ENCODE results near the gene RASGRP4. TPM values are rescaled to one million over a fixed set of nuclear protein-coding genes. Genes with fewer than 3 reads are reported as not detected.

The RASGRP4 gene
- total RNA-seq, 1 experiment from 2014 or later, result not detected

DNA sequence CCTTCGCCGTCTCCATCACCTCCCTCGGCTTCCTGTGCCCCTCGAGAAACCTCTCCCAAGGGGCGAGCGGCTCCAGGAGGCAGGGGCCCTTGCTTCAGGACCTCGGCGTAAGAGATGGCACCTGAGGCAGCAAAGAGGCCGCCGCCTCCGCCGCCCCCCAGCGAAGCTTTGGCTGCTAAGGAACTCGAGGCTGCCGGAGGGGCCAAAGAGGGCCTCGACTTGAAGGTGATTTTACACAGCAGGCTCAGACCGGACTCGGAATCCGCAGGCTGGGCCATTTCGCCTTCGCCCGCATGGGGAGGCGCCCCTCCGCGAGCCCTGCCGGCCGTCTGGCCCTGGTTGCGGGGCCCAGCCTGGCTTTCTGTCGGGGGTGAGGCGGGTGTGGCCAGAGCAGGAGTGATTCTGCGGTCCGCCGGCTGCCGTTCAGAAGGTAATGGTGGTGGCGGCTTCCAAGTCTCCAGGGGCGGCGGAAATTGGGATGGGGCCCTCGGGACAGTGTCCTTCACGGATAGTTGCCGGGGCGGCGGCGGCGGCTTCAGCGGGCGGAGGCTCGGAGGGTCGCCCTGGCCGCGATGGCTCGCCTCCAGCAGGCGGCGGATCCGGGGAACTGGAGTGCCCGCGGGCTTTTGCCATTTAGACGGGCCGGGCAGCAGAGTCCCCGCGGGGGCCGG lies 39.6 kb downstream of the RASGRP4 start (continued):
- TF ChIP-seq, protein P1, sequence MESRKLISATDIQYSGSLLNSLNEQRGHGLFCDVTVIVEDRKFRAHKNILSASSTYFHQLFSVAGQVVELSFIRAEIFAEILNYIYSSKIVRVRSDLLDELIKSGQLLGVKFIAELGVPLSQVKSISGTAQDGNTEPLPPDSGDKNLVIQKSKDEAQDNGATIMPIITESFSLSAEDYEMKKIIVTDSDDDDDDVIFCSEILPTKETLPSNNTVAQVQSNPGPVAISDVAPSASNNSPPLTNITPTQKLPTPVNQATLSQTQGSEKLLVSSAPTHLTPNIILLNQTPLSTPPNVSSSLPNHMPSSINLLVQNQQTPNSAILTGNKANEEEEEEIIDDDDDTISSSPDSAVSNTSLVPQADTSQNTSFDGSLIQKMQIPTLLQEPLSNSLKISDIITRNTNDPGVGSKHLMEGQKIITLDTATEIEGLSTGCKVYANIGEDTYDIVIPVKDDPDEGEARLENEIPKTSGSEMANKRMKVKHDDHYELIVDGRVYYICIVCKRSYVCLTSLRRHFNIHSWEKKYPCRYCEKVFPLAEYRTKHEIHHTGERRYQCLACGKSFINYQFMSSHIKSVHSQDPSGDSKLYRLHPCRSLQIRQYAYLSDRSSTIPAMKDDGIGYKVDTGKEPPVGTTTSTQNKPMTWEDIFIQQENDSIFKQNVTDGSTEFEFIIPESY (IDR thresholded peaks at IDR 0.05; ENCODE audit: extremely low read depth, insufficient replicate concordance, low read length), result no peak
- TF ChIP-seq EZH2 (IDR thresholded peaks at IDR 0.05), result no peak

DNA sequence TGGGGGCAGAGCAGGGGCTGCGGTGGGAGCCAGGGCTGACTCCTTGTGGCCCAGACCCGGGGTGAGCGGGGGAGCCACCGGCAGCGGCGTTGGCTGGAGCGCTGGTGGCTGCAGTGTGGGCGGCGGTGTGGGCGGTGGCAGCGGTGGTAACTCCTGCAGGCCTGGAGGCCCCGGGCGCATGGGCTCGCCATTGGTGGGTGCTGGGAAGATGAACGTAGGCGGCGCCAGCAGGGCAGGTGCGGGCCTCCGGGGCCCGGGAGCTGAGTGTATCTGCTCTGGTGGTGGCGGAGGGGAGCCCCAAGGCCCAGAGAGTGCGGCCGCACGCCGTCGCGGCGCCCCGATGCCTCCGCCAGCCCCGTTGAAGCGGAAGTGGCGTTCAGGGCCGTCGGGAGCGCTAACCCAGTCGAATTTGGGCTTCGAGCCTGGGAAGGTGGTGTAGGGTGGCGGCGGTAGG lies 40.2 kb downstream of the RASGRP4 start:
- ChIA-PET CTCF (interaction anchor here (1.3 to 1.6 kb wide), 2 partner anchors 11 to 17 kb away, joined by 3 read pairs; partner anchors contain the start of genes FAM98C and PSMD8), RAD21 (ENCODE audit: low non-redundant PET in 1 of 2, low total read pairs in 2 of 2, uncharacterized antibody in 2 of 2, unreplicated experiment in 2 of 2) (no interaction called here), POLR2A (no interaction called here)
- DNase-seq (ENCODE audit: low read depth, low spot score) (no peak), ATAC-seq (no peak)
- Histone ChIP-seq H3K79me2 (ENCODE audit: insufficient read depth, low read length) (peaks cover 14% of the 10 kb centered on the region; the same call in 1 of the 2 replicates), H3K36me3 (ENCODE audit: control insufficient read depth in 1 of 2, insufficient read depth in 2 of 2, low read length in 2 of 2) (peaks cover 25 to 26% of the 10 kb centered on the region in 2 experiments; a peak in 3 of 4 replicates), H3K4me1 (ENCODE audit: control insufficient read depth in 1 of 2, insufficient read depth in 2 of 2, low read length in 2 of 2) (peaks cover 8 to 34% of the 10 kb centered on the region in 2 experiments), H3K9ac (ENCODE audit: low read length) (no peak overlapping the region), H3K9me3 (ENCODE audit: control insufficient read depth in 1 of 2, insufficient read depth in 1 of 2, low read depth in 1 of 2, low read length in 2 of 2) (no peaks in the 10 kb centered on the region), H3K4me3 (replicated peaks in 1 of 2; ENCODE audit: low read depth in 1 of 2, low read length in 2 of 2) (no peak overlapping the region), H3K4me2 (ENCODE audit: low read length) (no peak overlapping the region), H3K27ac (ENCODE audit: low read depth, low read length) (no peak overlapping the region; the same call in 1 of the 2 replicates), H3K27me3 (ENCODE audit: insufficient read depth, low read length) (no peaks in the 10 kb centered on the region), H2AFZ (ENCODE audit: low read depth, low read length, poor library complexity, severe bottlenecking) (no peak overlapping the region), H4K20me1 (ENCODE audit: insufficient read depth) (no peaks in the 10 kb centered on the region), H3K9me2 (ENCODE audit: insufficient read depth) (no peaks in the 10 kb centered on the region)
- no TSS peak for BruUV-seq (replicated peaks)
- intact Hi-C loops (cut with micrococcal nuclease), result no loop called here
- no peak for TF ChIP-seq ATF3 (IDR thresholded peaks at IDR 0.05)
- TF ChIP-seq SIN3A (IDR thresholded peaks at IDR 0.05; ENCODE audit: low read depth), result no peak
- no peak for TF ChIP-seq TCF7L2 (IDR thresholded peaks at IDR 0.05; ENCODE audit: borderline replicate concordance, extremely low read depth, insufficient read depth, insufficient read length)
- TF ChIP-seq, protein P1 (IDR thresholded peaks at IDR 0.05; ENCODE audit: extremely low read depth, insufficient replicate concordance, low read length), result no peak
- TF ChIP-seq CBX3 (IDR thresholded peaks at IDR 0.05; ENCODE audit: low read depth), result no peak
- TF ChIP-seq EZH2phosphoT487 (IDR thresholded peaks at IDR 0.05; ENCODE audit: borderline replicate concordance), result no peak
- TF ChIP-seq, protein P2, sequence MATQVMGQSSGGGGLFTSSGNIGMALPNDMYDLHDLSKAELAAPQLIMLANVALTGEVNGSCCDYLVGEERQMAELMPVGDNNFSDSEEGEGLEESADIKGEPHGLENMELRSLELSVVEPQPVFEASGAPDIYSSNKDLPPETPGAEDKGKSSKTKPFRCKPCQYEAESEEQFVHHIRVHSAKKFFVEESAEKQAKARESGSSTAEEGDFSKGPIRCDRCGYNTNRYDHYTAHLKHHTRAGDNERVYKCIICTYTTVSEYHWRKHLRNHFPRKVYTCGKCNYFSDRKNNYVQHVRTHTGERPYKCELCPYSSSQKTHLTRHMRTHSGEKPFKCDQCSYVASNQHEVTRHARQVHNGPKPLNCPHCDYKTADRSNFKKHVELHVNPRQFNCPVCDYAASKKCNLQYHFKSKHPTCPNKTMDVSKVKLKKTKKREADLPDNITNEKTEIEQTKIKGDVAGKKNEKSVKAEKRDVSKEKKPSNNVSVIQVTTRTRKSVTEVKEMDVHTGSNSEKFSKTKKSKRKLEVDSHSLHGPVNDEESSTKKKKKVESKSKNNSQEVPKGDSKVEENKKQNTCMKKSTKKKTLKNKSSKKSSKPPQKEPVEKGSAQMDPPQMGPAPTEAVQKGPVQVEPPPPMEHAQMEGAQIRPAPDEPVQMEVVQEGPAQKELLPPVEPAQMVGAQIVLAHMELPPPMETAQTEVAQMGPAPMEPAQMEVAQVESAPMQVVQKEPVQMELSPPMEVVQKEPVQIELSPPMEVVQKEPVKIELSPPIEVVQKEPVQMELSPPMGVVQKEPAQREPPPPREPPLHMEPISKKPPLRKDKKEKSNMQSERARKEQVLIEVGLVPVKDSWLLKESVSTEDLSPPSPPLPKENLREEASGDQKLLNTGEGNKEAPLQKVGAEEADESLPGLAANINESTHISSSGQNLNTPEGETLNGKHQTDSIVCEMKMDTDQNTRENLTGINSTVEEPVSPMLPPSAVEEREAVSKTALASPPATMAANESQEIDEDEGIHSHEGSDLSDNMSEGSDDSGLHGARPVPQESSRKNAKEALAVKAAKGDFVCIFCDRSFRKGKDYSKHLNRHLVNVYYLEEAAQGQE (IDR thresholded peaks at IDR 0.05; ENCODE audit: low read depth), result no peak
- TF ChIP-seq EGR1 (IDR thresholded peaks at IDR 0.05; ENCODE audit: low read depth), result no peak
- TF ChIP-seq ELF1 (IDR thresholded peaks at IDR 0.05; ENCODE audit: borderline replicate concordance, low read depth), result no peak
- TF ChIP-seq CTCF (IDR thresholded peaks at IDR 0.05 in 2 of 3, conservative IDR thresholded peaks at IDR 0.05 in 1 of 3; ENCODE audit: borderline replicate concordance in 1 of 3, insufficient read depth in 1 of 3, low read depth in 2 of 3, low read length in 2 of 3), result no peak
- no peak for TF ChIP-seq POLR2AphosphoS5 (IDR thresholded peaks at IDR 0.05; ENCODE audit: low read depth, low read length)
- no peak for TF ChIP-seq JUND (IDR thresholded peaks at IDR 0.05)

Measured in HCT116 (cell line).